Measurements from ENCODE around the gene FN3K. TPM values are rescaled to one million over a fixed set of nuclear protein-coding genes. Genes with fewer than 3 reads are reported as not detected.

Gene FN3K
- total and polyA plus RNA-seq, 2 of the 13 experiments (the other 11 are each of a cell fraction or from before 2014, with no cell fraction given) = 3.5 to 12.2 TPM

- peak; percentile 82; the same call in 1 of the 2 replicates for TF ChIP-seq MYNN (CRISPR knock-in tag; IDR thresholded peaks at IDR 0.05; ENCODE audit: low read depth)
- TF ChIP-seq RNF2 (conservative IDR thresholded peaks at IDR 0.05; ENCODE audit: low read depth) = peak; percentile 94
- TF ChIP-seq ZNF615 (CRISPR knock-in tag; IDR thresholded peaks at IDR 0.05; ENCODE audit: borderline replicate concordance) = no peak
- peak; percentile 79 for TF ChIP-seq ATF5 (CRISPR knock-in tag; IDR thresholded peaks at IDR 0.05; ENCODE audit: low read depth)
- no peak for TF ChIP-seq CBX2 (IDR thresholded peaks at IDR 0.05; ENCODE audit: low read depth, low read length)
- no peak; the same call in 1 of the 2 replicates for TF ChIP-seq CBX2 (CRISPR knock-in tag; IDR thresholded peaks at IDR 0.05; ENCODE audit: low read depth)
- TF ChIP-seq GATAD2A (CRISPR knock-in tag; IDR thresholded peaks at IDR 0.05) = peak; percentile 72
- peak; percentile 63; the same call in 1 of the 2 replicates for TF ChIP-seq ZBTB10 (CRISPR knock-in tag; IDR thresholded peaks at IDR 0.05; ENCODE audit: borderline replicate concordance)
- peak; percentile 61; the same call in 1 of the 2 replicates for TF ChIP-seq GTF3A (CRISPR knock-in tag; conservative IDR thresholded peaks at IDR 0.05)
- no peak for TF ChIP-seq ZNF557 (CRISPR knock-in tag; IDR thresholded peaks at IDR 0.05)
- TF ChIP-seq ISX (CRISPR knock-in tag; conservative IDR thresholded peaks at IDR 0.05) = peak; percentile 46; the same call in 1 of the 2 replicates
- TF ChIP-seq THAP7 (CRISPR knock-in tag; IDR thresholded peaks at IDR 0.05) = peak; percentile 71; the same call in 1 of the 2 replicates
- TF ChIP-seq ZNF800 (CRISPR knock-in tag; IDR thresholded peaks at IDR 0.05) = peak; percentile 94
- TF ChIP-seq PHF21A (CRISPR knock-in tag; IDR thresholded peaks at IDR 0.05) = no peak
- TF ChIP-seq CHD4 (IDR thresholded peaks at IDR 0.05; ENCODE audit: borderline replicate concordance, low read length) = no peak
- TF ChIP-seq ZNF644 (CRISPR knock-in tag; IDR thresholded peaks at IDR 0.05; ENCODE audit: low read depth) = no peak
- TF ChIP-seq ADNP (CRISPR knock-in tag; IDR thresholded peaks at IDR 0.05) = no peak
- peak; percentile 71; the same call in 1 of the 2 replicates for TF ChIP-seq ARID5B (CRISPR knock-in tag; IDR thresholded peaks at IDR 0.05)
Measured at GRCh38 chr17:82751571-82752370, 16.4 kb downstream of the FN3K start, which contains the start of gene TBCD (continued).
